Left ventricle myocardium inferior (tissue), 1 donor: ENCODE measurements around the gene PRKCZ. TPM values are rescaled to one million over a fixed set of nuclear protein-coding genes. Genes with fewer than 3 reads are reported as not detected.
A peak's percentile ranks its signal among the peaks of the same experiment; 100 is the strongest.

Experiments
- DNase-seq: peaks from one replicate; pipeline ENCODE4 v3.0.0-alpha.2; 2020
- H3K27ac ChIP-seq: fragments of 200-600 bp; replicated peaks from 2 replicates; pipeline ENCODE4 v1.8.0; 2021
- H3K27me3 ChIP-seq: fragments of 200-600 bp; 2 replicates; pipeline ENCODE4 v1.8.0; 2021; ENCODE audit warnings: low read depth
- H3K36me3 ChIP-seq: fragments of 200-600 bp; 2 replicates; pipeline ENCODE4 v1.8.0; 2021
- H3K4me1 ChIP-seq: fragments of 200-600 bp; 2 replicates; pipeline ENCODE4 v1.8.0; 2021
- H3K4me3 ChIP-seq: fragments of 200-600 bp; 2 replicates; pipeline ENCODE4 v1.8.0; 2021; ENCODE audit warnings: mild to moderate bottlenecking, moderate library complexity
- H3K9me3 ChIP-seq: fragments of 200-600 bp; replicated peaks from 2 replicates; pipeline ENCODE4 v1.8.0; 2021
- intact Hi-C: fragments of 100-400 bp; cut with micrococcal nuclease; formaldehyde crosslinking; loops from one replicate; pipeline ENCODE4 v1.11.0; 2022
- total RNA-seq: library from RNA; stranded (reverse); fragmentation: NEBNext Ultra II Directional; extraction: Animal tissue kit (Norgen Biotek cat#: 25700); gene quantifications from one replicate; pipeline ENCODE4 v1.2.1, GENCODE V29; 2021
- TF ChIP-seq, protein P1 (sequence below): fragments of 200-600 bp; IDR thresholded peaks from 2 replicates; pipeline ENCODE4 v1.8.0; 2021; ENCODE audit warnings: antibody characterized with exemption, mild to moderate bottlenecking, borderline replicate concordance
- donor health status: DM: no; HTN: yes; CAD: no; lungs with severe emphysema.

The PRKCZ gene
- total RNA-seq, 1 donor from 2014 or later: 19.1 TPM

DNA sequence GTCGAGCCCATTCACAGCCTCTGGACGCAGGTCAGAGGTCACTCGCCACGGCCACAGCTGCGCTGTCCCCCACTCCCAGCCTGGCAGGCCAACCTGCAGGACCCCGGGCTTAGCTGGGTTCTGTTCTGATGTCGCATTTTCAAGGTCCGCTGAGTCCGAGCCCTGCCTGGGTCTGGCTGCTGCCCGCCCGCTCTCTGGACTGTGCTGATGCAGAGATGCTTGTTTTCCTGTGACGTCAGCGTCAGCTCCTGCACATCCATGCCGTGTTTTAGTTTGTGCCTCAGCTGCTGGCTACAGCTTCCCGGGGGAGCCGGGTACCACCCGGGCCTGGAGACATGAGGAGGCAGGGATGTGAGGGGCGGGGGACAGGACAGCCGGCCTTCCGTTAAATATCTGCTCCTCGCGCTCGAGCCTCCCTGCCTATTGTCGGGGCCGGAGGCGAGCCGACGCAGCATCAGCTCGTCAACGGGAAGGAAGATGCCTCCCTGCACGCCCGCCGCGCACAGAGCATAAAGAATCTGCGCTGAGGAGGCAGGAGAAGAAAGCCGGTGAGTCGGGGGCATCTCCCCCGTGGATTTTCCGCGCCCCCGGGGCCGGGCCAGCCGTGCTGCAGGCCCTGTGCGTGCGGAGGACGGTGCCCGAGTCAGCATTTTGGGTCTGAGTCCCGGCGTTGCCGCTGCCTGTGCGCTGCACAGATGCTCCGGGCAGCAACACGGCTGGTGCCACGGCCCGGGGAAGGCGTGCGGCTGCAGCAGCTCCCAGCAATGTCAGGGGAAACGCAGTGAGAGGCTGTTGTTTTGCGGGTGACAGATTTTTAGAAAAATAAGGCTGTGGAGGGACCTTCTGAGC is 23.4 kb downstream of the PRKCZ start:
- peak overlapping the region; percentile 27 for H3K4me3 ChIP-seq
- peaks cover 9% of the 10 kb centered on the region for H3K36me3 ChIP-seq
- no peaks in the 10 kb centered on the region for H3K4me1 ChIP-seq
- H3K27me3 ChIP-seq: peaks cover 36% of the 10 kb centered on the region
- intact Hi-C loops: no loop called here
- DNase-seq: no peak
- peaks cover 19% of the 10 kb centered on the region for H3K9me3 ChIP-seq
- no peak overlapping the region for H3K27ac ChIP-seq
- TF ChIP-seq, protein P1, sequence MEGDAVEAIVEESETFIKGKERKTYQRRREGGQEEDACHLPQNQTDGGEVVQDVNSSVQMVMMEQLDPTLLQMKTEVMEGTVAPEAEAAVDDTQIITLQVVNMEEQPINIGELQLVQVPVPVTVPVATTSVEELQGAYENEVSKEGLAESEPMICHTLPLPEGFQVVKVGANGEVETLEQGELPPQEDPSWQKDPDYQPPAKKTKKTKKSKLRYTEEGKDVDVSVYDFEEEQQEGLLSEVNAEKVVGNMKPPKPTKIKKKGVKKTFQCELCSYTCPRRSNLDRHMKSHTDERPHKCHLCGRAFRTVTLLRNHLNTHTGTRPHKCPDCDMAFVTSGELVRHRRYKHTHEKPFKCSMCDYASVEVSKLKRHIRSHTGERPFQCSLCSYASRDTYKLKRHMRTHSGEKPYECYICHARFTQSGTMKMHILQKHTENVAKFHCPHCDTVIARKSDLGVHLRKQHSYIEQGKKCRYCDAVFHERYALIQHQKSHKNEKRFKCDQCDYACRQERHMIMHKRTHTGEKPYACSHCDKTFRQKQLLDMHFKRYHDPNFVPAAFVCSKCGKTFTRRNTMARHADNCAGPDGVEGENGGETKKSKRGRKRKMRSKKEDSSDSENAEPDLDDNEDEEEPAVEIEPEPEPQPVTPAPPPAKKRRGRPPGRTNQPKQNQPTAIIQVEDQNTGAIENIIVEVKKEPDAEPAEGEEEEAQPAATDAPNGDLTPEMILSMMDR: no peak

DNA sequence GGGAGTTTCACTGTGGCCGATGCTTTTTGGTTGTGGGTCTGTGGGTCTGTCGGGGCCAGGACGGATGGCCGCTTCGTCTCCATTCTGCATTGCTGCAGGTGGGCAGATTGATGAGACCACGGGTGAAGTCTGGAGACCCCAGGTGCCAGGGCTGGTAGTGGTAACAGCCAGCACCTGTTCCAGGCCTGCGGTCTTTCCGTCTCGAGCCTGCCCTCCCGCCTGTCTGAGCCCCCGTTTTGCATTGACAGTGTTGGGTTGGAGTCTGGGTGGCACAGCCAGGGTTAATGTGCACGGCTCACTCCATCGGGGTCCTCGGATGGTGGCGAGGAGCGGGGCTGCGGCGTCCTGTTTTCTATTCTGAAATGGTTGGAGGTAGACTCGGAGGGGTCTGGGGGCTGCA is 24.2 kb downstream of the PRKCZ start:
- Histone ChIP-seq H3K27me3 (peaks cover 33% of the 10 kb centered on the region), H3K4me3 (no peak overlapping the region), H3K9me3 (peaks cover 27% of the 10 kb centered on the region), H3K36me3 (peaks cover 9% of the 10 kb centered on the region), H3K27ac (no peak overlapping the region), H3K4me1 (no peaks in the 10 kb centered on the region)
- no peak for DNase-seq
- intact Hi-C loops: no loop called here
- TF ChIP-seq, protein P1: no peak

DNA sequence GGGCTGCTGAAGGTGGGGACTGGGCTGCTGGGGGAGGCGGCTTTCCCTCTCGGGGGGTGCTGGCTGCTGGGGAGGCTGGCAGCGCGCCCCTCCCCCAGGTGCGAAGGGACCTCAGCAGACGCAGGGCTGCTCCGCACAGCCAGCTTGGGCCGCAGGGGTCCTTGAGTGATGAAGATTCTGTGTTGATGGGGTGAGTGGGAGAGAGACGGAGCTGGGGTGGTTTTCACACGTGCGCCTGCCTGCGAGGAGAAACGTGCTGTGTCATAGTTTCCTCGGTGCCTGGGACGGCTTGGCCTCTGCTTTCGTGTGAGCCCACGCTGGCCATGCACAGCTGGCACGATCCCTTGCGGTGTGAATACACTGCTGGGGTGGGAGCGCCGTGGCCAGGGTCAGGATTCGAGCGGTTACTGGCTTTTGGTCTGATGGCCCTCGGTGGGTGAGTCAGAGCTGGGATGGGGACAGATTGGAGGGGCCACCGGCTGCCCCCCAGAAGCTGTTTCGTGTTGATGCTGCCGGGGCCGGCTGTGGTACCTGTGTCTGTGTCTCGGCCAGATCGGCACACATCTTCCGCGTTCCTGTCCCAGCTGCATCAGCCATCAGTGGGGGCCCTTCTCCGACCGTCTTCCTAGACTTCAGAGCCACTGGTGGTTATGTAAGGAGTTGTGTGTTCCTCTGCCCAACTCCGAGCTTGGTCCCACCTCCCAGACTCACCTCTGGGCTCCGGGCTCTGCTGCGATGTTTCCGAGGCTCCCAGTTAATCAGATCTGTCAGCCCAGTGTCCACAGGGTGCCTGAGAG is 24.9 kb downstream of the PRKCZ start:
- Histone ChIP-seq H3K9me3 (peaks cover 33% of the 10 kb centered on the region), H3K4me3 (no peak overlapping the region), H3K27ac (no peak overlapping the region), H3K36me3 (peaks cover 9% of the 10 kb centered on the region), H3K4me1 (no peaks in the 10 kb centered on the region), H3K27me3 (peaks cover 30% of the 10 kb centered on the region)
- intact Hi-C loops: no loop called here
- TF ChIP-seq, protein P1: no peak
- no peak for DNase-seq

DNA sequence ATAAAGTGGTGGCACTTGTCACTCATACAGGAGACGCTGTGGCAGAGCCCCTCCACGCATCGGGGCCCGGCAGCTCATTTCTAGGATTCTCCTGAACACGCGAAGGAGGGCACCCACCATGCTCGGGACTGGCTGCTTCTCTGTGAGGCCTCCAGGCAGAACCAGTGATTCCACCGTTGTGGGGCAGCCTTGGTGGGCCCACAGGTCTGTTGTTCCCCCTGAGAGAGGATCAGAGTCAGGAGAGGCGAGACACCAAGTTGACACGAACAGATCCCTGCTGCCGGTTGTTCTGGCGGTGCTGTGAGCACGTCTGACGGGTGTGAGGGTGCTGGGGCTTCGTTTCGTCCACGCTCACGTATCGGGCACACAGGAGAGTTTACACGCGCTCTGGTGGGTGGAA is 26.6 kb downstream of the PRKCZ start:
- intact Hi-C loops: no loop called here
- Histone ChIP-seq H3K36me3 (peaks cover 9% of the 10 kb centered on the region), H3K4me3 (no peak overlapping the region), H3K9me3 (peaks cover 33% of the 10 kb centered on the region), H3K27ac (no peak overlapping the region), H3K4me1 (no peaks in the 10 kb centered on the region), H3K27me3 (peaks cover 30% of the 10 kb centered on the region)
- DNase-seq: no peak
- TF ChIP-seq, protein P1: no peak

DNA sequence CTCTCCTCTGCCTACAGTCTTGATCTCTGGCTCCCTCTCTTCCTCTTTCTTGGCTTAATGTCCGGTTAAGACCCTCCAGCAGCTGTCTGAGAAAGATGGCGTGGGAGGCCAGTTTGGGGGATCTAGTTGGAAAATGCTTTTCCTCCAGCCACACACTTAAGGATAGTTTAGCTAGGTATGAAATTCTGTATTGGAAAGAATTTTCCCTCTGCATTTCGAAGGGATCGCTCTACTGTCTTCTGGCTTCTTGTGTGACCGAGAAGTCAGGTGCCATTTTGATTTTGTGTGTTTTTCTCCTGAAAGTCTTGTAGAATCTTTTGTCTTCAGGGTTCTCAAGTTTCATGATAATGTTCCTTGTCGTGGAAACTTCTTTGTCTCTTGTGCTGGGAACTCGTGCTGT is 28.0 kb downstream of the PRKCZ start:
- intact Hi-C loops: no loop called here
- Histone ChIP-seq H3K27me3 (peaks cover 18% of the 10 kb centered on the region), H3K4me1 (no peaks in the 10 kb centered on the region), H3K9me3 (peaks cover 33% of the 10 kb centered on the region), H3K36me3 (peaks cover 9% of the 10 kb centered on the region), H3K4me3 (no peak overlapping the region), H3K27ac (no peak overlapping the region)
- TF ChIP-seq, protein P1: no peak
- no peak for DNase-seq
